ENCODE measurements around the gene RPS6KA5.
A peak's percentile ranks its signal among the peaks of the same experiment; 100 is the strongest.
"Not testable (repeated sequence)": the region's sequence is repeated elsewhere in the genome, so short reads cannot be mapped to it uniquely, and the experiment has no call there.

Gene RPS6KA5

DNA sequence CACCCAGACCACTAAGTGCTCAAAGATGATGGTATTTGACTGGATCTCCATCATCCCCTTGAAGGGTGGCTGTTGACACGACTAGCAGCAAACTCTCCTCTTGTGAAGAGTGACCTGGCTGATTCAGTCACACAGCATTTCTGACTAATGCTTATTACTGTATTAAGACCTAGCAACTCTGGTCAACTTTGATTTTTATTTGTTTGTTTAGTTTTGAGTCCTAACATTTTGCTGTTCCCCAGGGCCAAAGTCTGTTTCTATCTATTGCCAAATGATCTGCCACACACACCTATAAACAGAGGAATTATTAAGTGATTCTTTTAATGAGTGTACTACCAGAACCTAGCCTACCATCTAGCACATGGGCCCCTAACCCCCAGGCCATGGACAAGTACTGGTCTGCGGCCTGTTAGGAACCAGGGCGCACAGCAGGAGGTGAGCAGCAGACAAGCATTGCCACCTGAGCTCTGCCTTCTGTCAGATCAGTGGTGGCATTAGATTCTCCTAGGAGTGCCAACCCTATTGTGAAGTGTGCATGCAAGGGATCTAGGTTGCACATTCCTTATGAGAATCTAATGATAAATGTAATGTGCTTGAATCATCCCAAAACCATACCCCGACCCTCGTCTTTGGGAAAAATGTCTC, 120.0 kb downstream of the RPS6KA5 start:
- no peak for DNase-seq (ENCODE audit: low spot score)
- FAIRE-seq = no peak

DNA sequence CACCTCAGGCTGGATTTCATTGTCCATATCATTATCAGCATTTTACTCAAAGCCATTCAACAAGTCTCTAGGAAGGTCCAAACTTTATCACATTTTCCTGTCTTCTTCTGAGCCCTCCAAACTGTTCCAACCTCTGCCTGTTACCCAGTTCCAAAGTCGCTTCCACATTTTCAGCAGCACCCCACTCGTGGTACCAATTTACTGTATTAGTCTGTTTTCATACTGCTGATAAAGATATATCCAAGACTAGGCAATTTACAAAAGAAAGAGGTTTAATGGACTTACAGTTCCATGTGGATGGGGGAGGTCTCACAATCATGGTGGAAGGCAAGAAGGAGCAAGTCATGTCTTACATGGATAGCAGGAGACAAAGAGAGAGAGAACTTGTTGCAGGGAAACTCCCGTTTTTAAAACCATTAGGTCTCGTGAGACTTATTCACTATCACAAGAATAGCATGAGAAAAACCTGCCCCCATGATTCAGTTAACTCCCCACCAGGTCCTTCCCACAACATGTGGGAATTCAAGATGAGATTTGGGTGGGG, 121.1 kb downstream of the RPS6KA5 start:
- FAIRE-seq = not testable (repeated sequence)

GRCh38 chr14:90938615-90939014, 121.8 kb downstream of the RPS6KA5 start:
- DNase-seq (ENCODE audit: low spot score) (no peak), FAIRE-seq (no peak)

More for the DNA sequence above, 121.1 kb downstream of the RPS6KA5 start:
- DNase-seq (ENCODE audit: low spot score) = not testable (repeated sequence)

DNA sequence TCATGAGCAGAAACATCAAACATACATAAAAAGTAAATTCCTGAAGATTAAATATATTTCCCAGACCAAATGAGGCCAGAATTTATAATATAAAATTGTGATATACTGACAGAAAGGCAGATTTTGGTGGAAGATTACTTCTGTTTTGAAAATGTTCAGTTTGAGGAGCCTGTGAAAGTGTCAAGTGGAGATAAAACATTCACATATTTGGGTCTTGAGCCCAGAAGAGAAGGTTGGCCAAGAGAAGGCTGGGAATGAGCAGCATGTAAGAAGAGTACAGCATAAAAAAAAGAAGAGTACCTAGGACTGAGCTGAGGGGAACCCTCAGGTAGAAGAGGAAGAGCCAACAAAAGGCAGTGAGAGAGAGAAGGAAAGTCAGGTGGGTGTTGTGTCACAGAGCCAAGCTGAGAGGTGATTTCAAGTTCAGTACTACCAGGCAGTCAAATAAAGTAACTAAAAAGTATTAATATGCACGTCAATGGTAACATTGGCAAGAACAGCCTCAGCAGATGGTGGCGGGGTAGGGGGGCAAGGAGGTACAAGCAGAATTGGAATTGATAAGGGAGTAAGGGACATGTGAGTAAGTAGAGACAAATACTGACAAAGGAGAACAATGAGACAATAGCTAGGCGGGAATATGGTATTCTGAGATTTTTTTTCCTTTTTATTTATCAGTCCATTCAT, 123.5 kb downstream of the RPS6KA5 start:
- FAIRE-seq (no peak), DNase-seq (ENCODE audit: low spot score) (no peak)

DNA sequence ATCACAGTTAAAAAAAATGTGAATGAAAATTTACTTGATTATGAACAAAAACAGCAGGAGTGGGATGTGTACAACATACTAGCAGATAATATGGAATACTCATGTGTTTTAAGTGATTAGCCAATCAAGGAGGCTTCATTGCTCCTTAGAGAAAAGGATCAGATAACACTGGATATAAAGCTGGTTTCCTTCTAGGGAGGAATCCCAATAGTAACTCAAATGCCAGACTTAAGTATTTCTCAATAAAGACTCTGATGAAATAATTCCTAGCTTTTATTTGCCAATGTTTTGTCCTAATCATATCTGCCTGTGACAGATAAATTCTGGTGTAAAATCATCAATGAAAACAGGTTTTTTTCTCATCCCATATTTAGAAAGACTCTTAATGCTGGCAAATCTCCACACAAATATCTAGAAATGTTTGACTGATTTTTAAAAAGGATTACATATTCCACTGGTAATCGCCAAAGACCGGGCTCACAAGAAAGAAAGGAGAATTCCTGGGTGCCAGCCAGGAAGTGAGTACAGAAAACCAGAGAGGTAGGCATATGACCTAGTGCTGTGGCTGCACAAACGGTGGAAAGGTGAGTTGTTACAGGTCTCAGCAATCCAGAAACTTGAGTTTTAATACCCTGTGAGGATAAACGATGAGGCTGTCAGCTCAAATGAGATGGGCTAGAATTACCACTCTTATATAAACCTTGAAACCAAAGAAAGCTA, 135.7 kb downstream of the RPS6KA5 start:
- FAIRE-seq = no peak
- no peak for DNase-seq (ENCODE audit: low spot score)

DNA sequence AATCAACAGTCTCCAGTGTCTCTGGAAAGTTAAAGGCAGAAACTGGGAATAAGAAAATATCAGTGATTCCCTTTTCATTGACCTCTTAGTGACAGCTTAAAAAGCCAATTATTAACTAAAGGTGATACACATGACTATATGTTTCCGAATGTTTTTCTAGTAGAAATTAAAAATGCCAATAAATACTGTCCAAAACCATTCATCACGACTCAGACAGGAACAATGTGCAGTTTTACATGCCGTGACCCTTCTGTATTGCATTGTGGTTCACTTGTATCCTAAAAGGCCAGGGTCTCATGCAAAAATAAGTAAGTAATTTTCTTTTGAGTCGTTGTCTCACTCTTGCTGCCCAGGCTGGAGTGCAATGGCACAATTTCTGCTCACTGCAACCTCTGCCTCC, 138.3 kb downstream of the RPS6KA5 start:
- FAIRE-seq (no peak), DNase-seq (ENCODE audit: low spot score) (no peak)

DNA sequence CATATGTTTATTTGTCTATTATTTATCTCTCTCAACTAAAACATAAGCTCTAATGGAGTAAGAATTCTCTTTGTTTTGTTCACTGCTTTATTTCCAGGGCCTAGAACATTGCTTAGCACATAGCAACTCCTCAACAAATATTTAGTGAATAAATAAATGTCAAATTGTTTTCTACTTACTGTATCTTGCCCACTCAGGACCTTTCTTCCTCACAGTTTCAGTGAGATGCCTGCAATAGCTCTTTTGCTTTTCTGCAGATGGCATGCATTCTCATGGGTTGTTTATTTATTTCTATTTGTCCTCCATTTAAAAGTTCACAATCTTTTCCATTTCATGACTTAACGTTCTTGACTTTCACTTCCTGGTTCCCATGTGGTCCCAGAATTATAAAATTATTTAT, 149.3 kb downstream of the RPS6KA5 start:
- FAIRE-seq = no peak
- DNase-seq (ENCODE audit: low spot score) = no peak

DNA sequence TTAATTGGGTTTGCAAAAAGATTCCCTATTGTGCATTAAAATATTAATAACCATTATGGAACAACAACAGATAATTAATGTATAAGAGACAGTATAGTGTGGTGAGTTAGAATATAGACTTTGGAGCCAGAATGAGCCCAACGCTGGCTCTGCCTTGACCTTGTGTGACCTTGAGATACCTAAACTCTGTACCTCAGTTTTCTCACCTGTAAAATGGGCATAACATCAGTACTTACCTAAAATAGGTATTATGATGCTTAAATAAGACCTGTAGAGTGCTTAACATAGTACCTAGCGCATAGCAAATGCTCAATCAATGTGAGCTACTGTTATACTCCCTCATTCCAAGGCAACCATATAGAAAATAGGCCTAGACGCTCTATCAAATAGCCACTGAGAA, 153.3 kb downstream of the RPS6KA5 start:
- FAIRE-seq (no peak), DNase-seq (ENCODE audit: low spot score) (no peak)

GRCh38 chr14:90905531-90905930, 154.9 kb downstream of the RPS6KA5 start:
- no peak for FAIRE-seq

GRCh38 chr14:90903101-90903500, 157.3 kb downstream of the RPS6KA5 start:
- FAIRE-seq (no peak), DNase-seq (ENCODE audit: low spot score) (peak; percentile 50)

More at GRCh38 chr14:90905531-90905930, 154.9 kb downstream of the RPS6KA5 start:
- no peak for DNase-seq (ENCODE audit: low spot score)

- DNase-seq (ENCODE audit: low spot score) = no peak
- no peak for FAIRE-seq
Measured at GRCh38 chr14:90900476-90901083, 159.9 kb downstream of the RPS6KA5 start.

- no peak for FAIRE-seq
- no peak for DNase-seq (ENCODE audit: low spot score)
Measured at GRCh38 chr14:90897022-90897421, 163.4 kb downstream of the RPS6KA5 start.

GRCh38 chr14:90894241-90894640, 166.2 kb downstream of the RPS6KA5 start:
- DNase-seq (ENCODE audit: low spot score) (no peak), FAIRE-seq (no peak)

DNA sequence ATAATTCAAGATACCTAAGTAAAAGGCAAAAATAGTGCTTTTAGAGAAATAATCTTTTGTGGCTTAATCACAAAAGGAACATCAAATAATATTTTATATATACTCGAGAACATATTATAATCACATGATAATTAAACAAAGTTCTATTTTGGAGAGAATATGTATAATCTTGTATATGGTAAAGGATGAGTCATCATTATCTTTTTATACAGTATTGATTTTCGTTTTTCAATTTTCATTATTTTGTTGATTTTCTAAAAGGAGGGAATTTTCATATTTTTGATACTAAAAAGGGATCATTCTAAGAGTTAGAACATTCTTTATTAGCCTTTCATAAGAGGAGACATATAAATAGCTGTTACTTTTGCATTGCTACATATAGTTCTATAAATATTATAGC, 166.9 kb downstream of the RPS6KA5 start:
- DNase-seq (ENCODE audit: low spot score) (no peak), FAIRE-seq (no peak)

DNA sequence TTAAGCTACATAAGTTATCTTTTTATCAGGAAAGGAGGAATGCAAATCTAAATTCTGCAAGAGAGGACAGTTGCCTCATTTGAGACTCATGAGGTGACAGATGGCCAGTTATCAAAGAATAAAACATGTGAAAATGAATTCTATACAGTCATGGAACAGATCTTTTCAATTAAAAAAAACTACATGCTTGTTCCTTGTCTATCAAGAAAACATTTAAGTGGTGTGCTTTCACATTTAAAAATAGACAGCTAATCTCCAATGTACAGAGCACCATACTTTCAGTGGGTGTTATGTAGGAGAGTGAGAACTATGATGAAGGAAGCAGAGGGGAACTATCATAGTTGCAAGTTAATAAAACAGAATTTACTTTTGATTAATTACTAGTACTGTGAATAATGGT, 167.5 kb downstream of the RPS6KA5 start:
- no peak for FAIRE-seq
- no peak for DNase-seq (ENCODE audit: low spot score)

DNA sequence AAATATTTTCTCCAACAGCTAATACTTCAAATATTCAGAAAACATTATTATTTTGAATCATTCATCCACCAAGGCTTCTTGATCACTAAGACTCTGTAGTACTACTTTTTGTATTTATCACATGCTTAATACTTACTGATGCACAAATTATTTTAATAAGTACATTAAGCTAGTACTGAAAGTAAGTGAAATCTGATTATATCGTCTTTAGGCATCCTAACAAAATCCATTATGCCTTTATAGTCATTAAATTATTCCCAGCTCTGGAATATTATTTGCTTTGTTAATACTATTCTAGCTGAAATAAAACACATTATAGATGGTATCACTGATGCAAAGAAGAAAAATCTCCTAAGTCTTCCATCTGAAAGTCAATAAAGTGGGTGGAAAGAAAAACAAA, 169.1 kb downstream of the RPS6KA5 start:
- no peak for FAIRE-seq
- no peak for DNase-seq (ENCODE audit: low spot score)

GRCh38 chr14:90890322-90891020, 170.0 kb downstream of the RPS6KA5 start:
- no peak for DNase-seq (ENCODE audit: low spot score)
- FAIRE-seq = no peak

DNA sequence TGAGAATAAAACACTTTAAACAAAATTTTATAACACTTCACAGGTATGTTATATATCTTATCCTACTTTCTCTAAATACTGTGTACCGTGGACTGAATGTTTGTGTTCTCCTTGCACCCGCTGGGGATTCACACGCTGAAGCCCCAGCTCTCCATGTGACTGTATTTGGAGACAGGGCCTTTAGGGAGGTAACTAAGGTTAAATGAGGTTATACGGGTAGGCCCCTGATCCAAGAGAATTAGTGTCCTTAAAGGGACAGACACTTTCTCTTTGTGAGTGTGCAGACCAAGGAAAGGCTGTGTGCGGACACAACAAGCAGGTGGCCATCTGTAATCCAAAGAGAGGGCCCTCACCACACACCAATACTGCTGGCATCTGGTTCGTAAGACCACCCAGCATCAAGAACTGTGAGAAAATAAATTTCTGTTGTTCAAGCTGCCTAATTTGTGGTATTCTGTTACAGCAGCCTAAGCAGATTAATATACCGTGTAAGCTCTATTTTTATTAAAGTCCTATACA, 174.1 kb downstream of the RPS6KA5 start:
- FAIRE-seq = no peak
- DNase-seq (ENCODE audit: low spot score) = no peak

- DNase-seq (ENCODE audit: low spot score) (no peak), FAIRE-seq (no peak)
Measured at GRCh38 chr14:90883782-90884181, 176.7 kb downstream of the RPS6KA5 start.

DNA sequence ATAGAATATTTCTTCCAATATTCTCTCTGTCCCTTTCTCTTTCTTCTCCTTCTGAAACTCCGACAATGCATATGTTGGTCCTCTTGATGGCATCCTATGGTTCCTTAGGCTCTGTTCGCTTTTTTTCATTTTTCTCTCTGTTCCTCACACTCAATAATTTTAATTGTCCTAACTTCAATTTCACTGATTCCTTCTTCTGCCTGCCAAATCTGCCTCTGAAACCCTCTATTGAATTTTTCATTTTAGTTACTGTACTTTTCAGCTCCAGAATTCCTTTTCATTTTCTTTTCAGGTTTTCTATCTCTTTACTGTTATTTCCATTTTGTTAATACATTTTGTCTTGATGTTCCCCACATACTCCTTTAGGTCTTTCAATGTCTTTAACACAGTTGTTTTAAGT, 177.2 kb downstream of the RPS6KA5 start:
- DNase-seq (ENCODE audit: low spot score) = no peak
- FAIRE-seq = no peak

DNA sequence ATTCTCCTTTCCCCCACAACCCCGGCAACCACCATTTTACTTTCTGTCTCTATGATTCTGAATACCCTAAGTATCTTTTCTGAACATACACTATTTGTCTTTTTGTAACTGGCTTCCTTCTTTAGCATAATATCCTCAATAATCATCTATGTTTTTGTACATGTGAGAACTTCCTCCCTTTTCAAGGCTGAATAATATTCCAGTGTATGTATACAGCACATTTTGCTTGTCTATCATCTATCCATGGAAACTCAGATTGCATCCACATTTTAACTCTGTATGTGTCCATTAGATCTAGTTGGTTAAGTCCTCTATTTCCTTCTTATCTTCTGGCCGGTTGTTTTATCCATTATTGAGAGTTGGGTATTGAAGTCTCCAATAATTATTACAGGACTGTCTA, 180.2 kb downstream of the RPS6KA5 start:
- FAIRE-seq = no peak
- DNase-seq (ENCODE audit: low spot score) = no peak

All from urothelium cell line (cell line).